NCI-H2081 (cell line): ENCODE measurements around the gene ING2.
A peak's percentile ranks its signal among the peaks of the same experiment; 100 is the strongest.

Source experiments
- DNase-seq, 2 experiments: peaks; one replicate each; lab custom pipeline; 2025; lab: John Stamatoyannopoulos, UW

Gene ING2

DNA sequence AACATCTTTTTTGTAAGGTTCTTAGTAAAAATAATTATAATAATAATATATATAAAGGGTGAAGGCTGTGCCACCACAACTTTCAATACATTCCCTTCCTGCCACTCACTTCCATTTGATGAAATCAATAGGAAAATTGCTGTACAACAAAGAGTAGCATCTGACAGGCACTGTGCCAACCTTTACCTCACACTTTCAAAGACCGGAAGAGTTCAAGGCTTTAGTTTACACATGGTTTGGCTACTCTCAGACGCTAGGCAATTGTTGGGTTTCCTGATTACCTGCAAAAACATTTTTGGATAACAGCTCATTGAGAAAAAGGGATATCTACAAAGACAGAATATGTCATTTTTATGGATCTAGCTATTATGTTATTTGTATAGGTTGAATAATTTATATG is 5.5 kb upstream of the ING2 start:
- peak; percentile 50 to 76 for DNase-seq

DNA sequence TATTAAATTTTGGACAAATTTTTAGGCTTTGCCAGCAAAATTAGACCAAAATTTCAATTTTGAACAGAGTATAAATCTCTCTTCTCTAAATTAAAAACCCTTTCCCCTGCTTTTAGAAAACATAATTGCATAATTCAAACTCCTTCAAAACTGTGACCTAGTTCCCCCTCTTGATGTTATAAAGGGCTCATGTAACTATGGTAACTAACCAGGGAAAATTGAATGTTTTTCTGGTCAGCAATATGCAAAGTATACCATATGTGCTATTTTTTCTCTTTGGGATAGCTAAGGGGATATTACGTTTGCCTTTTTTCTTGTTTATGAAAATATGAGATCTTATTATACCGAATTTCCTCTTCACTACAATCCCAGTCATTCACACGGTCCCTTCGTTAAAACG is 5.1 kb upstream of the ING2 start:
- no peak for DNase-seq

DNA sequence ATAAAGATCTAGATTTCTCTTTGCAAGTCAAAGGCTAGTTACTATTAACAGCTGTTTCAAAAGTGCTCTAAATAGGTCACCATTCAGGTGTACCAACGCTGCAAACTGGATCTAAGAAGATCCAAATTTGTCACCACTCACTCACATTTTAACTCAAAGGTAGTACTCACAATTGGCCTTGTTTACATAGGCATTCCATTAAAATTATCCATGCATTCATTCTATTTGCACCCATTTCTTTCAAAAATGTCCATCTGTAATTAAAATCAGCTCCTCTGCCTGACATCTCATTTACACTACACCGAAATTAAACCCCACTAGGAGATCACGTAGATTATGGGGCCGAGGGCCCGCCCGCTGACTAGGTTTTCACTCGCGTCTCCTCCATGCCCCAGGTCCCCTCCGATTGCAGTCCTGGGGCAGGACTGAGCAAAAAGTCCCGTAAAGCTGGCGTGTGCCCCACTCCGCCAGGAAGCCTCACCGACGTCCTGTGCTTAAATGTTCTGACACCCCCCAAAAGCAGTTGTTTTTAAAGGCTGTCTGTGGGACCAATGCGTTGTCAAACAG is 1.3 kb upstream of the ING2 start:
- peak; percentile 10 to 46 for DNase-seq

DNA sequence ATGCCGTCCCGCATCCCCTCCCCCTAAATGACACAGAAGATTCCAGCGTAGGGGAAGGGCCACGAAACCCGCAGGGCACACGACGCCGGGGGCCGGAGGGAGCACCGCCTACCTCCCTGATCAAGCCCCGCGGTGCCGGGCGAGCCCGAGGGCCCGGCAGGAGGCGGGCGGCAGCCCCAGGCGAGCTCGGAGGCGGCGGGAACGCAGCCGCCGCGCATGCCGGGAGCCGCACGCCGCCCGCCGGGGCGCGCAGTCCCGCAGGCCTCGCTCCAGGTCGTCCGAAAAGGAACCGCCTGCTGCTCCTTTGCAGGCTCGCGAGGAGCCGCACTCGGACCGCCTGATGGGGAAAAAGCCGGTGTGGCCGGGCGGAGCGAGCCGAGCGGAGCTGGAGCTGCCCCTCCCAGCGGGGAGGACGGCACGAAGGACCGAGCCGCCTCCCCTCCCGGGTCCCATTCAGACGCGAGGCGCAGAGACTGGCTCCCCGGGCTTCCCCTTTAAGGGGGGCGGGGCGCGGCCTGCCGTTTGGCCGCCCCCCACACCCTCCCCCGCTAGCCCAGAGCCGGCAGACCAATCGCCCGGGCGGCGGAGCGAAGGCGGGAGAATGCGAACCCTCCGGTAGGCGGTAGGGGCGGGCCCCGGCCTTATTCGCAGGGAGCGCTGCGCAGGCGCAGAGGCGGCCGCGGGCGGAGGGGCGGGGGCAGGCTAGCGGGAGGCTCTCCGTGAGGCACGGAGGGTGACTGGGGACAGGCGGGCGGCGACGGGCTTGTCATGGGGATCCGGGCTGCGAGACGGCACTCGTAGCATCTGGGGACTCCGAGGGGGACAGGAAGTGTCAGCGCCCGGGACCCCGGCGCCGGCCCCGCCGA is 561 bp upstream of the ING2 start:
- peak; percentile 94 to 95 for DNase-seq

DNA sequence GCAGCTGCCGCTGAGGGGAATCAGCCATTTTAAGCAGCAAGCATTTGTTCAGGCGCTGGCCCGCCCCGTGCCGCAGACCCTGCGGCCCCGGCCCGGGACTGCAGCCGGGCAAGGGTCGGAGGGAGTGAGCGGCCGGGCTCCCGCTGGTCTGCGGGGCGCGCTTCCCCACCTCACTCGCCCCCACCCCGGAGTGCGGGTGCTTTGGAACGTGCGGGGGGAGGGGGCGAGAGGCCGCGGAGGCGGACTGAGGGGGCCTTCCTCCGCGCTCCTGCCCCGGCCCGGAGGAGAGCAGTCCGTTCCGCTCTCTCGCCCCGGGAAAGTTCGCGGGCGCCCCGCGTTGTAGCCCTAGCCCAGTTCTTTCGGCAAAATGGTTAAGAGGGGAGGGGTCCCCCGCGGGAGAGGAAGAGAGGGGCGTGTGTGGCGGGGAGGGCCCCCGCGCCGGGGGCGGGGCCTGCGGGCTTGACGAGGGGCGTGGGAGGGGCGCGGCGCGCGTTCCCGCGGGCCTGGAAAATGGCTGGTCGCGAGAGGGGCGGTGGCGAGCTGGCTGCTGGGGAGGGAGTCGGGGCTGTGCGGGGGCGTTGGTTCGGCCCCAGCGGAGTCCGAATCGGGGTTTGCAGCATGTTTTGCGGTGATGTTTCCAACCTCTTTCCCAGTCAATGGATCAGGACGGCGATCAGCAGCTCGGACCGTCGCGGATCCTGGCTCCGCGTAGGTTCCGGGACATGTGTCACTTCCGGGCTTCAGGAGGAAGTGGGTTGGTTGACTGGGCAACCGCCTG is 942 bp downstream of the ING2 start:
- peak; percentile 43 to 70 for DNase-seq

DNA sequence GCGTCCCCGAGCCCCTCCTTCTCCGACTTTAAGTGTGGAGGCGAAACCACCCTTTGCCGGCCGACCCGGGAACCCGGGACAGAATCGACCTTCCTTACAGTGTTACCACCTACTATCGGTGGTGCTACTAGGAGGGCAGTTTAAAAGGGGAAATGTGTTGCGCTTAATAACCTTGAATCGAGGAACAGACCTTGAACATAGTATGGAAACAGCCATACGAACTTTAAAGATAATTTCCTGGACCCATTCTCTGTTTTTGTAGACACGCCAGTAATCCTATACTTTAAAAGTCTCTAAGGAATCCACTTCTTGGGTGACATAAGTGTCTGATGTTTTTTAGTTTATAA is 1.5 kb downstream of the ING2 start:
- no peak for DNase-seq

DNA sequence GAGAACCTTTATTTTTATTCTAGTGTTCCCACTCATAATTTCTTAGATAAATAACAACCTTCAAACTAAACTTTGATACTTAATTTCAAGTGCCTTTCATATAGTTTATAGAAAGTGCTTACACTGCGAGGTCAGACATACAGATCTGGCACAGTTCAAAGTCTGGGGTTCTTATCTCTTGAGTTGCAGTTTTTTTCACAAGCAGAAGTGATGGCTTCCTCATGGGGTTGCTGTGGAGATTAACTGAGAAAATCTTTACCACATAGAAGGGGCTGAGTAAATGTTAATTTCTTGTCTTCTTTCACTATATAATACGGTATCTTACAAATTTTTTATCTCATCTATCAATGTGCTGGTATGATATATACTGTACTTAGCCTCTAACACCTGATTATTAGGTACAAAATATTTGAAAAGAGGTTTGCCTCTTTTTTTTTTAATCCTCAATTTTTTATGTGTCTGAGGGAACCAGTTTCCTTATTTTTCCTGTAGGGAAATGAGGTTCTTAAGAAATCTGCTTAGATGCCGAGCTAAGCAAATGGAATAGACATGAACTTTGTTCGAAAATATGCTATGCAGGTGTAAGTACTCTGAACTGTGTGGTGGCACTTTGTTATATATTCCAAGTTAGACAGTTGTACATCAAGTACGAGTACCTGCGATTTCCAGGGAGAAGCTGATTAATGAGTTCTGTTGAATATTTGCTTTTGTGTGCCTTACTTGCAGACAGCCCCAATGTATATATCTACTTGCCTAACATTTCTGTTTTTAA is 3.3 kb downstream of the ING2 start:
- DNase-seq: no peak

DNA sequence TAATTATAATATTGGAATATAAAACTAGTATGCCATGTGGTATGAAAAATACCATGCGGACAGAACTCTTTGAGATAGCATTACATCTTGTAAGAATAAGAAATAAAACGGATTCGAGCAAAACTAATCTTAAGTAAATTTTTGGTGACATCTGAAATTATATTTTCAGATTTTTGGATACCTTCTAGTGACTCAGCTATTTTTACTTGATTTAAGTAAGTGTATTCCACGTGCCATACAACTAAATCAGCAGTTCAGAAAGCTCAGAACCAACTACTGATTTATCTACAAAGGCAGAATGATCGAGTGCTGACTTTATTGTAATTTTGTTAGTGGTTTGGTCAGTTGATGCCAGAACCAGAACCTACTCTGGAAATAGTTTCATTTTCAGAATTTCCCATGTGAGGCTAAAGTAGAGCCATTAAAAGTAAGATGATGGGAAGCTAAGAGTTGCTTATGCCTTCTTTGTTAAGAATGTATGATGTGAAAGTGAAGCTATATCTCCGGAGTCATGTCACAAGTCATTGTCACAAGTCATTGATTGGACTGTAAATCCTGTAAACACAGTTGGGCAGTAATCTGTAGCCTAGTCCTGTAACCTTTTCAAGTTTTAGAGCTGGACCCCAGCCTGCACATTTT is 4.0 kb downstream of the ING2 start:
- no peak for DNase-seq

DNA sequence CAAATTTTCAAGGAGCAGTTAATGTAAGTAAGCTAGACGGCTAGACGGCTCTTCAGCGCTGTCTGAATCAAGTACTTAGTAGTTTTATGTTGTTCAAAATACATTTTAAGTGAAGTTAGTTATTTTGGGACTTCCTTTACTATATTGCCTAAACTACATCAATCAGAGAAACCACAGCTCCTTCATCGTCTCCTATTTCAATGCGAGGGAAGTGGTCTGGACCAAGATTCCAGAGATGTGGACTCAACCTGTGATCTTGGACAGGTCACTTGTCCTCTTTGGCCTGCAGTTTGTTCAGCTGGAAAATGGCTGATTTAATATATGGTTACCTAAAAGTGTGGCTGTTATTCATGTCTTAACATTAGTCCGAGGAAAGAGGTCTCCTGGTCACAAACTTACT is 10.6 kb downstream of the ING2 start:
- DNase-seq: no peak

DNA sequence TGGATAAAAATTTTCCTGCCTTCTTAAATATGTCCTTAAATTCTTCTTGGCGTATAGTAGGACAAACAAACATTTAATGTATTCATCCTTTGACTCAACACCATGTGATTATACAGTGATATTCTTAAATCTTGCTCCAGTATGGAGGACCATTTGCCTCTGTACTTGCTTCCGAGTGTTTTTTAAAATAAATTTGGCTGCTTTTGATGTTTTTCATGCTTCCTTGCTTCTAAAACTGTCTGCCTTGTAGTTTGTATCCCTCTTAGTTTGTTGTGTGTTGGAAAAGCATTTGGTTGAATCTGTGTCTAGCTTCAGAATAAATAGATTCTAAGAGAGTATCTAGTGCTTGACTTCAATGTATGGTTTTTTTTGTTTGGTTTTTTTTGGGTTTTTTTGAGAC is 12.3 kb downstream of the ING2 start:
- no peak for DNase-seq

DNA sequence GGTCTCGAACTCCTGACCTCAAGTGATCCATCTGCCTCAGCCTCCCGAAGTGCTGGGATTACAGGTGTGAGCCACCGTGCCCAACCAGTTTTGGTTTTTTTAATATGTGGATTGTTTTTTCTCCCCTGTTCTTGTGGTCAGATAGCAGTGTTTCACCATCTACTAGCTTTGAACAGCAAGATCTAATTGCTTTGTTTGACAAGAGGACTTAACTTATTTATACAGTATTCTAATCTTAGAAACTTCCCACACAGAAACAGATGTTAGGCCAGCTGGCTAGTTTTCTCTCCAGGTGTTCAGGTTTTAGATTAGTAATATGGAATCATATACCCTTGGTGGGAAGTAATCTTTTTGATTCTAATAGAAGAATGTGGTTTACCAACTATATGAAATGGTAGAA is 12.9 kb downstream of the ING2 start:
- no peak for DNase-seq

DNA sequence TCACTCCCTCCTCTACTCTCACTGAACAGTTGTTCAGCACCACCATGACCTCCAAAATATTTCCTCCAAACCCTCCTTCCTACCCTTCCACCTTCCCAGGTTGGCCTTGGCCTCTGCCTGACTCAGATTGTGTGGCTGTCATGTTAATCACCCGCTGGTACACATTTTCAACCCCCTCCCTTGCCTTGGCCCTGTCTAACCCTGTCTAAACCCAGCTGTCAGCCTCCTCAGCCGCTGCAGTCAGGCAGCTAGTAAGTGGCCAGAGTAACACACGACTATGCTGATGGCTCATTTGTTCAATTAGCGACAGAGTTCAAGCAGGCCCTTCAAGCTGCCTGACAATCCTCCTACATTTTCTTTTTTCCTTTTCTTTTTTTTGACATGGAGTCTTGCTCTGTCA is 18.0 kb downstream of the ING2 start:
- DNase-seq: no peak

DNA sequence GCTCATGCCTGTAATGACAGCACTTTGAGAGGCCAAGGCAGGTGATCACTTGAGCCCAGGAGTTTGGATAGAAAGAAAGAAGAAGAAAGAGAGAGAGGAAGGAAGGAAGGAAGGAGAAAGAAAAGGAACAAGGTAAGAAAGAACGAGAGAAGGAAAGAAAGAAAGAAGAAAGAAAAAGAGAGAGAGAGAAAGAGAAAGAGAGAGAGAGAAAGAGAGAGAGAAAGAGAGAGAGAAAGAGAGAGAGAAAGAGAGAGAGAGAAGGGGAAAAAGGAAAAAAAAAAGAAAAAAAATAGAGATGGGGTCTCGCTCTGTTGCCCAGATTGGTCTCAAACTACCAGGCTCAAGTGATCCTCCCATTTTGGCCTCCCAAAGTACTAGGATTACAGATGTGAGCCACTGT is 22.5 kb downstream of the ING2 start:
- DNase-seq: no peak

DNA sequence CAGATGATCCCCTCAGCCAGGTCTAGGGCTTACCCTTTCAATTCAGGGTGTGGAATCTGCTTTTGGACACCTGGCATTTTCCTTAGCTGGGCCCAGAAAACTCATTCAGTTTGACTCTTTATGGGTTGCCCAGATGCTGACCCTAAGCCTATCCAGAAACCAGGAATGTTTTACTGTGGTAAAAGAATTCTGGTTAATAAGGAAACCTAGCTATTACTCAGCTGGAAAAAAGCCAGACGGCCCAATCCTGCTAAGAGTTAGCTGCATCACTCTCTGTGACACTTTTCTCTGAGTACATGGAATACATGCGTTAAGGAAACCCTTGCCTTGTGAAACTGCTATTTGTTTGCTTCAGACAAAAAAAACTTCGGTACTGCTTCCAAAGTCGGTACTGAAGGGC is 28.0 kb downstream of the ING2 start:
- DNase-seq: no peak

DNA sequence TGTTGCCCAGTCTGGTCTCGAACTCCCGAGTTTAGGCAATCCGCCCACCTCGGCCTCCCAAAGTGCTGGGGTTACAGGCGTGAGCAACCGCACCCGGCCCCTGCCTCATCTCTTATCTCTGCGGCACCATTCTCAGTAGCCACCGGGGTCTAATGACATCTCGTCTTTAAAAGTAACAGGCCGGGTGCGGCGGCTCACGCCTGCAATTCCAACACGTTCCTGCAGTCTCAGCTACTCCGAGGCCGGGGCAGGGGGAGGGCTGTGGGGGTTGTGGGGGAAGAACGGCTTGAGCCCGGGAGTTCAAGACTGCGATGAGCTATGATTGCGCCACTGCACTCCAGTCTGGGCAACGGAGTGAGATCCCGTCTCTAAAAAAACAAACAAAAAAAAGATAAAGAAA is 28.8 kb downstream of the ING2 start:
- DNase-seq: no peak

DNA sequence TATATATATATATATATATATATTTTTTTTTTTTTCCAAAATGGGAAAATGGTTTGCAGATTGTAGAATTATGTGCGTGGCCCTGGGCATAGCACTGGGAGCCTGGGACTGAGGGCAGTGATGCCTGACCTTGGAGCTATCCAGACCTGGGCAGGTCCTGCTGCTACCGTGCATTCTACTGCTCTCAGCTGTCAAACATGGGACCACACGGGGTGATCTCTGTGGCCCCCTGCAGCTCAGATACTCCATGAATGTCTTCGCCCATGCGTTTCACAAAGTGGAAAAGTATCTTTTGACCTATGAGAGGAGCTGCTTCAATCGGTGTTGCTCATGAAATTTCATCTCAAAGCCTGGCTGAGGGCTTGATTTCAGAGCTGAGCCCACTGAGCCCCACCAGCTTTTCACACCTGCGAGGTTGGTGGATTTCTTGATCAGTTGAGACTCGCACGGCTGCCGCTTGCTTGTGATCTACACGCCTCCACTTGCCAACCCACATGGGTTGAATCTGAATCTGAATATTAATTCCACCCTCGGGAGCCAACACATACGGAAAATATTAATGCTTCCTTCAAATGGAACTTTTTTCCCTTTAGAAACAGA is 35.7 kb downstream of the ING2 start:
- no peak for DNase-seq

DNA sequence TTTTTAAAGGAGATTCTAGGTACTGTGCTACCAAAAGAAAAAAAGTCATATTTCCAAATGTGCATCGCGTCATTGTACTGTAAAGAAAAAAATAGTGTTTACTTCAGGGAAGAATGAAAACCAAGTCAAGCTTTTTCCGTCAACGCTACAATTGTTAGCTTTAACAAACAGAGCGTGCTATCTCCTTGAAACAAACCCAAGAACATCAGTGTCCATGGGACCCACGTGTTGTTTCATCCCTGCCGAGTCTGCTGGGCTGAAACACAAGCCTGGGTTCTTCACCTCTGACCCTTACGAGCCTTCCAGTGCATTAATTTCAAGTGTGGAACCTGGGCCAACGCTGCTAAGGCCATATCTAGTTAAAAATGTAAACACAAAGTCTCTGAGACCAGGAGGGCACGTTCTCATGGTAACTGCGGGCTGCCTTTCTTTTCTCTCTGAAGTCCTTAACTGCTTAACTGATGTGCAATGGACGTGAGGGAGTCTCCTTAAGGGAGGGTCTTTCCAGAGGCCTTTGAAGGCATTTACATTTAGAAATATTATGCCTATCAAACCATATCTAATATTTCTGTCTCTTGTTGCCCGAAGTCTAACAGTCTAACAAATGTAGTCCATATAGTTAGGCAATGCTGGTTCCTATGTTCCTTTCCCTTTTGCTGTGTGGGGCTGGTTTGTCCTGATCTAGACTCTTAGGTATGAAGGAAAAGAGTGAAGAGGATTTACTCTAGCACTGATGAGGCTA is 36.3 kb downstream of the ING2 start:
- no peak for DNase-seq

DNA sequence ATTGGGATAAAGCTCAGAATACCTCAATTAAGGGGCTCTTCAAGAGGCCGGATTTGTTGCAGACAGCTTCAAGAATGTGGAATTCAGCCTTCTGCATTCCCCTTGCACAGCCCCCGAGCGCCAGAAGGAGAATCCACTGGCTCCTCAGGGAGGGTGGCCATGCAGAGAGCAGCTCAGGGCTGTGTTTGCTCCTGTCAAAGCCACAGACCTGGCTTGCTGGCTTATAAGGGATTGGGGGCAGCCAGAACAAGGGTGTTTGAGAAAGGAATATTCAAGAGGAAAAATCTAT is 36.8 kb downstream of the ING2 start:
- no peak for DNase-seq

DNA sequence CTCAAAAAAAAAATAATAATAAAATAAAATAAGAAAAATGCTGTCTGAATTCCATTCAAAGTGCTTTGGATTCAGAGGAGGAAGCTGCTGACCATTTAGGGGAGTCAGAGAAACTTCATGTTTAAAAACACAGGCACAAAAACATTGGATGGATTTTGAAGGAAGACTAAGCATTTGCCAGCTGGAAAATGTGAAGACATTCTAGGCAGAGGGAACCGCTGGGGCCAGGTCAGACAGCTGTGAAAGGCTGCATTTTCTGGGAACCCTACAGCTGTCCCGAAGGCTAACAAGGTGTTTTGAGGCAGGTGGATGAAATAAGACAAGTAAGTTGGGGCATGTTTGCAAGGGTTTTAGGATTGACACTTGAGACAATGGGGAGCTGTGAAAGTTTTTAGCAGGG is 38.6 kb downstream of the ING2 start:
- DNase-seq: no peak

DNA sequence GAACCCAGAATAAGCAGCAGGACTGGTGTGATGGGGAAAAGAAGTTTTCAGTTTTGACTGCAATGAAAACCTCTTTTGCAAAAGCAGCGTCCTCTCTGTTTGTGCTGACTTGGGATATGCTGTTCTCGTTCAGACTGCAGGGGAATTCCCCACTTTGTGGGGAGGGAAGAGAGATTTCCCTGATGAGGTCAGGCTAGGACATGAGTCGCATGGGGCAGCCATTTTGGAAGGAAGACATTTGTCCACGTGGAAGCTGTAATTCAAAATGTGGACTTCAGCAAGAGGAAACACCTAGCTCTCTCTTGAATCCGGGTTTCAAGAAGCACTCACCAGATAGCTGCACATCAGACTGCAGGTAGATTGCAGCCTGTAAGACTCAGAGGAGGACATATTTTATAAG is 39.3 kb downstream of the ING2 start:
- DNase-seq: no peak

DNA sequence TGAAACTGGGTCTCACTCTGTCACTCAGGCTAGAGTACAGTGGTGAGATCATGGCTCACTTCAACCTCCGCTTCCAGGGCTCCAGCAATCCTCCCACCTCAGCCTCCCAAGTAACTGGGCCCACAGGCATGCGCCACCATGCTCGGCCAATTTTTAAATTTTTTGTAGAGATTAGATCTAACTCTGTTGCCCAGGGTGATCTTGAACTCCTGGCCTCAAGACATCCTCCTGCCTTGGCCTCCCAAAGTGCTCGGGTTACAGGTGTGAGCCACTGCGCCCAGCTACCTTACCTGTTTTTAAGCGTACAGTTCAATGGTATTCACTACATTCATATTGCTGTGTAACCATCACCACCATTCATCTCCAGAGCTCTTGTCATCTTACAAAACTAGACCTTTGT is 41.5 kb downstream of the ING2 start:
- no peak for DNase-seq
